Duodenal mucosa (tissue), 2 donors: ENCODE measurements around the gene SLC39A10.

ENCODE experiments used
- H3K27ac ChIP-seq: one replicate; pipeline ENCODE4 v1.7.0; 2013; ENCODE audit warnings: low read depth, low read length
- H3K27me3 ChIP-seq, 2 donors: one replicate each; pipeline ENCODE4 v1.7.0; 2013; ENCODE audit warnings: low read length in 2 of 2, control low read depth in 1 of 2; ENCODE audit not compliant: insufficient read depth in 2 of 2, control insufficient read depth in 1 of 2
- H3K36me3 ChIP-seq, 2 donors: one replicate each; pipeline ENCODE4 v1.7.0; 2013; ENCODE audit warnings: low read length in 2 of 2, control low read depth in 1 of 2; ENCODE audit not compliant: insufficient read depth in 2 of 2, control insufficient read depth in 1 of 2
- H3K4me1 ChIP-seq, 2 donors: one replicate each; pipeline ENCODE4 v1.7.0; 2013; ENCODE audit warnings: low read length in 2 of 2, control low read depth in 1 of 2; ENCODE audit not compliant: insufficient read depth in 2 of 2, control insufficient read depth in 1 of 2
- H3K4me3 ChIP-seq, 2 donors: one replicate each; pipeline ENCODE4 v1.7.0; 2013; ENCODE audit warnings: low read length in 2 of 2, low read depth in 1 of 2
- H3K9ac ChIP-seq, 2 donors: one replicate each; pipeline ENCODE4 v1.7.0; 2013; ENCODE audit warnings: low read length in 2 of 2, low read depth in 1 of 2
- H3K9me3 ChIP-seq, 2 donors: one replicate each; pipeline ENCODE4 v1.7.0; 2013; ENCODE audit warnings: low read length in 2 of 2, control low read depth in 1 of 2; ENCODE audit not compliant: control insufficient read depth in 1 of 2

The SLC39A10 gene

DNA sequence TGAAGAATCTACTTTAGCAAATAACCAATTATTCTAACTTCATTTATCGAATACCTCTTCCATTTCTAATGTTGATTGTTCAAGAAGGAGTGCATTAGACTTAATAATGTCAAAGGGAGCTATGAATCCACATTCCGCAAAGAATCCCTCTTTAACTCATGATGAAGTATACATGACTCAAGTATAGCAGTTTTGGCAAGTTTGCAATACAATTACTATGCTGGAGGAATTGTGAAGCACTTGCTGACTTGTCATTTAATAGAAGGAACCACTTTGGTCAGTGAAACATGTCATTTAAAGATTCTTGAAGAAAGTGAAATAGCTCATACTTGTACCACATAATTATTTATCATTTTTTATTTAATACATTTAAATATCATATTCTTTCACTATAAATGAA lies 125.1 kb downstream of the SLC39A10 start:
- Histone ChIP-seq H3K4me3 (no peak overlapping the region), H3K27ac (no peak overlapping the region), H3K4me1 (no peaks in the 10 kb centered on the region), H3K9me3 (no peaks in the 10 kb centered on the region), H3K9ac (no peak overlapping the region), H3K36me3 (no peaks in the 10 kb centered on the region), H3K27me3 (no peaks in the 10 kb centered on the region)
